ENCODE data around the gene LGR4. TPM values are rescaled to one million over a fixed set of nuclear protein-coding genes. Genes with fewer than 3 reads are reported as not detected.

The LGR4 gene
- total and polyA plus RNA-seq, 11 donors = 7.4 to 39.1 (median 28.3) TPM

DNA sequence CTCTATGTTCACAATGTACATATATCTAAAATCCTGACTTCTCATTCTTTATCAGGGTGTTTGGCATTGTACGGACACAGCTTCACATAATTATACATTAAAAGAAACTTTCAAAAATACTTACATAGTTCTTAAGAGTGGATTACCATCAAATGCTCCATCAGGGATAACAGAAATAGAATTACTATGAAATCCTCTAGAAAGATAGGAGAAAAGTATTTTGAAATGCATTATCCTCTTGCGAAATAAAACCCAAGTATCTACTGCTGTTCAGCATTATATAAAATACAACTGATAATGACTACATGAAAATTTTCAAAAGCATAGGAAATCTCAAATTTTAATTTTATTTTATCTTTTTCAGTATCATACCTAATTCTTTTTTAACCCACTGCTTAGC lies 91.8 kb downstream of the LGR4 start:
- WGBS, 4 donors = 96 to 99% (median 97%) methylated on average over 2 of the region's 2 CpGs
- no peak for DNase-seq
- Histone ChIP-seq H3K36me3 (peaks cover 0 to 84% (median 11%) of the 10 kb centered on the region in 9 donors), H3K9me3 (no peaks in the 10 kb centered on the region), H3K27ac (no peak overlapping the region), H3K27me3 (no peaks in the 10 kb centered on the region), H3K4me3 (no peak overlapping the region), H3K4me1 (peaks cover 0 to 14% (median 0%) of the 10 kb centered on the region in 12 donors)
- intact Hi-C loops (cut with DNase I) = loop anchor here in 1 of 10 donors (10.0 kb wide), 1 partner anchor 94 kb away; the partner anchor contains the start of gene LGR4
- no peak for TF ChIP-seq POLR2A (IDR thresholded peaks at IDR 0.05)
- TF ChIP-seq, protein P1, sequence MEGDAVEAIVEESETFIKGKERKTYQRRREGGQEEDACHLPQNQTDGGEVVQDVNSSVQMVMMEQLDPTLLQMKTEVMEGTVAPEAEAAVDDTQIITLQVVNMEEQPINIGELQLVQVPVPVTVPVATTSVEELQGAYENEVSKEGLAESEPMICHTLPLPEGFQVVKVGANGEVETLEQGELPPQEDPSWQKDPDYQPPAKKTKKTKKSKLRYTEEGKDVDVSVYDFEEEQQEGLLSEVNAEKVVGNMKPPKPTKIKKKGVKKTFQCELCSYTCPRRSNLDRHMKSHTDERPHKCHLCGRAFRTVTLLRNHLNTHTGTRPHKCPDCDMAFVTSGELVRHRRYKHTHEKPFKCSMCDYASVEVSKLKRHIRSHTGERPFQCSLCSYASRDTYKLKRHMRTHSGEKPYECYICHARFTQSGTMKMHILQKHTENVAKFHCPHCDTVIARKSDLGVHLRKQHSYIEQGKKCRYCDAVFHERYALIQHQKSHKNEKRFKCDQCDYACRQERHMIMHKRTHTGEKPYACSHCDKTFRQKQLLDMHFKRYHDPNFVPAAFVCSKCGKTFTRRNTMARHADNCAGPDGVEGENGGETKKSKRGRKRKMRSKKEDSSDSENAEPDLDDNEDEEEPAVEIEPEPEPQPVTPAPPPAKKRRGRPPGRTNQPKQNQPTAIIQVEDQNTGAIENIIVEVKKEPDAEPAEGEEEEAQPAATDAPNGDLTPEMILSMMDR (IDR thresholded peaks at IDR 0.05) = no peak
- no peak for ATAC-seq

DNA sequence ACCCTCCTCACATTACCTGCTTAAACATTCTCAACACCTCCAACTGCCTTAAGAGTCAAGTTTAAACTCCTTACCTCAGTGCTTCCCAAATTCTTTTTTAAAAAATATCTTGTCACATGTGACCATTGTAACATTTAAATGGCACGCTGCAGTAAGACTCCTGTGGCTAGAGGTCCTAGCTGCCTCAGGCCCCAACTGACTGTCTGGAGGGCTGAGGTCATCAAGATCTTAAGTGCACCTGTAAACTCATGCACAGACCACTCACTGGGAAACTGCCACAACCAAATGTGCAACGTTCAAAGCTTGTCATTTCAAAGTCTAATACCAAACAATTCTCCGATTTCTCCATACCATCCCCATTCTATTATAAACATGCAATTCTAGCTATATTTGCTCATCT lies 93.1 kb downstream of the LGR4 start:
- Histone ChIP-seq H3K27me3 (no peaks in the 10 kb centered on the region), H3K4me1 (peaks cover 0 to 4% (median 0%) of the 10 kb centered on the region in 12 donors), H3K4me3 (no peak overlapping the region), H3K36me3 (peaks cover 0 to 91% (median 11%) of the 10 kb centered on the region in 9 donors), H3K9me3 (no peaks in the 10 kb centered on the region), H3K27ac (no peak overlapping the region)
- intact Hi-C loops (cut with DNase I) = loop anchor here in 1 of 10 donors (5.0 kb wide), 1 partner anchor 93 kb away; the partner anchor contains the start of gene LGR4
- ATAC-seq (no peak), DNase-seq (no peak)
- WGBS, 4 donors = 79 to 82% (median 81%) methylated on average over 3 of the region's 3 CpGs
- TF ChIP-seq, protein P1 (IDR thresholded peaks at IDR 0.05) = no peak
- no peak for TF ChIP-seq POLR2A (IDR thresholded peaks at IDR 0.05)

DNA sequence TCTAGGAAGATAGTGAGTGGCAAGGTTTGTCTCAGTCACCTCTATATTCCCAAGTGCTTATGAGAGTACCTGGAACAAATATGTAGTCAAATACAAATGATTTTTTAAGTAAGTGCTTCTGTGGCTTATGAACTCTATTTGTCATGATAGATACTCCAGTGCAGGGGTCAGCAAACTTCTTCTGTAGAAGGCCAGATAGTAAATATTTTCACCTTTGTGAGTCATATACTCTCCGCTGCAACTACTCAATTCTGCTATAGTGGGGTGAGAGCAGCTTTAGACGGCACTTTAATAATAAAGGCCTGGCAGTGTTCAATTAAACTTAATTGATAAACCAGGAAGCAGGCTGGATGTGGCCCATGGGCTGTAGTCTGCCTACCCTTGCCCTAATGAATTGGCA lies 97.2 kb downstream of the LGR4 start:
- WGBS, 4 donors = 89 to 98% (median 95%) methylated on average over 2 of the region's 2 CpGs
- H3K9me3 ChIP-seq = no peaks in the 10 kb centered on the region
- peaks cover 0 to 97% (median 25%) of the 10 kb centered on the region in 9 donors for H3K36me3 ChIP-seq
- no peak for DNase-seq
- no peaks in the 10 kb centered on the region for H3K4me1 ChIP-seq
- H3K4me3 ChIP-seq = no peak overlapping the region
- no peaks in the 10 kb centered on the region for H3K27me3 ChIP-seq
- TF ChIP-seq, protein P1 (IDR thresholded peaks at IDR 0.05) = no peak
- intact Hi-C loops (cut with DNase I) = loop anchor here in 1 of 10 donors (5.0 kb wide), 1 partner anchor 97 kb away; the partner anchor contains the start of gene LGR4
- ATAC-seq = no peak
- no peak overlapping the region for H3K27ac ChIP-seq

DNA sequence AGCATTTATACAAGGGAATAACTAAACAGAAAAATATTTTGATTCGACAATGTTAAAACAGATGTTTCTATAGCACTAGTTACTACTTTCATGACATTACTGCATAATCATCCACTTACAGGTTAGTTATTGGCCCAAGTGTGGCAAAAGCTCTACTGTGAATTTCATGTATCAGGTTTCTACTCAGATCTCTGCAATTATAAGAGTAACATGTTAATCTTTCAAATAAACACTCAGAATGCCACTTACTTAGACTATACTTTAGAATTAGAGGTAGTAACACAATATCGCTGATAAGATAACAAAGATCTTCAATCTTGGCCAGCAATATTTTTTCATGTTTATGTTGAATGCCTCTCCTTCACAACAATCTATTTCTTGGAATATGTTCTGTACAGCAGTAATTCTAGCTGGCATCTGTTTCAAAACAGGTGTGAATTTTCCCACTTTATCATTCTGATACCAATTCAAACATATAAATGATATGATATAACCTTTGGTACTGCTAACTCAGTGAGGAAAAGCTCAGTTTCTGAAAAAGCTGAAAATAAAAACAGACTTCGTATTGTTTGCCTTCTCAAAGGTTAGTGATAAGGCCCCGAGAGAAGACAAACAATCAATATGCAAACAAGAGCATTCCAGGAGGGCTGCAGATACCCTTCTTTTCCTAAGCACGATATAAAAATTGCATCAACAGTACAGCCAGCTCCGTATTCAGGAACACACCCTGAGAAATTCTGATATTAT lies 98.6 kb downstream of the LGR4 start:
- H3K9me3 ChIP-seq = no peaks in the 10 kb centered on the region
- DNase-seq (no peak), ATAC-seq (no peak)
- H3K4me1 ChIP-seq = no peaks in the 10 kb centered on the region
- no peaks in the 10 kb centered on the region for H3K27me3 ChIP-seq
- no peak for TF ChIP-seq POLR2A (IDR thresholded peaks at IDR 0.05)
- TF ChIP-seq, protein P1 (IDR thresholded peaks at IDR 0.05) = no peak
- 74 to 88% (median 80%) methylated on average over 6 of the region's 6 CpGs for WGBS, 4 donors
- H3K36me3 ChIP-seq = peaks cover 0 to 95% (median 17%) of the 10 kb centered on the region in 9 donors
- intact Hi-C loops (cut with DNase I) = no loop called here
- no peak overlapping the region for H3K27ac ChIP-seq
- no peak overlapping the region for H3K4me3 ChIP-seq

Data from heart left ventricle (tissue), 16 donors.